ENCODE results near the gene TAP1.
A peak's percentile ranks its signal among the peaks of the same experiment; 100 is the strongest.
"Not testable (repeated sequence)": the region's sequence is repeated elsewhere in the genome, so short reads cannot be mapped to it uniquely, and the experiment has no call there.

Gene TAP1

DNA sequence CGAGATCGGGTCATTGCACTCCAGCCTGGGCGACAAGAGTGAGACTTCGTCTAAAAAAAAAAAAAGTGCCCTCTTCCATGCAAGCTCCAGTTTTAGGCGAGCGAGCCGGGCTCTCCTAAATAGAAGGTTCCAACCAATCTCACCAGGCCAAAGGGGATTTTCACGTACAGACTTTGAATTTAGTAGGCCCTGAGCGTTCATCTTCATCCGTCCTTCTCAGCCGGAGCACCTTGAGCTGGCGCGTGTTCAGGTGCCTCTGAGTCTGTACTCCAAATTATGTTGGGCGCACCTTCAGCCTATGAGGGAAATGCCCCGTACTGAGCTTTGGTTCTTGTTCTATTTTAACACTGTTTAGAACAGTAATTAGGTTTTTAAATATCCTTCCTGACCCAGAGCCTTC, 14.1 kb downstream of the TAP1 start:
- DNase-seq: no peak

DNA sequence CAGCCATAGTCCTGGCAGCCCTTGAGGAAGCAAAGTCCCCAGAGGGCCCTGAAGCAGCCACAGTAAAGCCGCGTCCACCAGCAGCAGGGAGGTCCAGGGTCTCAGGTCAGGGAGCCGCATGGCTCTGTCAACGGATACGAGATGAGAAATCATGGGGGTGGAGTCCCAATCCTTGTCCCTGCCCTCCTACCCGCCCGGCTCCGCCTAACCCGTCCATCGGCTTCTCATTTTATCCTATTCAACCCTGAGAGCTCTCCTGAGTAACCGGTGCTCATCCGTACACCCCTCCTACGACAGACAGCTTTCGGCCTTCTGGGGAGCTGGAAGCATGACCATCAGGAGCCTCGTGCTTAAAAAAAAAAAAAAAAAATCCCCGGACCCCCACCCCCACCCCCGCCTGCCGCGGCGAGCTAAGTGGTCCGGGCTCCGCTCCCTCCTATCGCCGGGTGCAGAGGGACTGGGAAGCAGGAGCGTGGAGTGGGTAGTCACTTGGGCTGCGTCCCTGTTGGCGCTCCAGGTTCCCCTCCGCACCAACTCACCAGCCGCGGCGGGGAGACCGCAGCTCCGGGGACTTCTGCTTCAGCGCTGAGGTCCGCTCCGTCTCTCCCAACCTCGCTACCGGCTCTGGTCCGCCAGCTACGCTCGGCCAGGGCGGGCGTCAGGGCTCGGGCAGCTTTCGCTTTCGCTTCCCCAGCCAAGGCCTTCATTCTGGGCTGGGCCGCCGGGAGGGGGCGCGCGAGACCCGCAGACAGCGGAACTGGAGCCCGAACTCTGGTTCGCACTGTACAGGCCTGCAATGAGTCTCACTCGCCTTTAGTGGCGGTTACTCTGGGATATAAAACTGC, 15.2 kb downstream of the TAP1 start, which contains the start of gene TAP2:
TSS of gene TAP2 (minus strand) at position 626 of the 845 bp plus-strand sequence. CDS start at position 120, 506 bp downstream.
- DNase-seq: peak; percentile 92

DNA sequence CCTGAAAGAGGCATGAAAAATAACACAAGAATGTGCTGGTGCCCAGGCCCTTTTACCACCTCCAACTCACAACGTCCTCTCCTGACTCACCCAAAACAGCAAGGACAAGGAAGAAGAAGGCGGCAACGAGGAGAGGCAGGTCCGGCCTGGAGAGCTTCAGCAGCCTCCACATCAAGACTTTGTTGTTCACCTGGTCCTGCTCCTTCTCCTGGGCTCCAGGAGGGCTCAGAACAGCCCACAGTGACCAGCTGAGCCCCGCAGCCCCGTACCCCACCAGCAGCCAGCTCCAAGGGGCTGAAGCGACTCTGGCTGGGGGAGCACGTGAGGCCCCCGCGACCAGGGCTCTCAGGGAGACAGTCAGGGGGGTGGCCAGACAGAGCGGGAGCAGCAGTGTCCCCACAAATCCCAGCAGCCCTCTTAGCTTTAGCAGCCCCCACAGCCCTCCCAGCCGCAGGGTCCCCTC, 15.8 kb downstream of the TAP1 start:
- no peak for DNase-seq

DNA sequence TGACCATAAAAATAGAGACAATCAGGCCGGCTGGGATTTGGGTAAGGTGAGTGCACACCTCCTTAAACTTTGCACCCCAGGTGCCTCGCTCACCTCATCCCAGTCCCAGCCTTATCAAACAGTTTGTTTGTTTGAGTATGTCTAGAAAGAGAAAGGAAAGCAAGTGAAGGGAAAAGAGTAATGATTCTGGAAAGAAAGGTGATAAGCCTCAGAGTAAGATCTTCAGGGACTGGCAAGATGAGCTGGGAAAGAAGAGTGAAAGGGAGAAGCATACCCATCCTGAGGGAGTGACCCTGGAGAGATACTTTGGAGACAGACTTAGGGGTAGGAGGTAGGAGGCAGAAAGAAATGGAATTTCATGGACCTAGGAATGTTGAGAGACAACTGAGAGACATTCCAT, 16.6 kb downstream of the TAP1 start:
- no peak for DNase-seq

DNA sequence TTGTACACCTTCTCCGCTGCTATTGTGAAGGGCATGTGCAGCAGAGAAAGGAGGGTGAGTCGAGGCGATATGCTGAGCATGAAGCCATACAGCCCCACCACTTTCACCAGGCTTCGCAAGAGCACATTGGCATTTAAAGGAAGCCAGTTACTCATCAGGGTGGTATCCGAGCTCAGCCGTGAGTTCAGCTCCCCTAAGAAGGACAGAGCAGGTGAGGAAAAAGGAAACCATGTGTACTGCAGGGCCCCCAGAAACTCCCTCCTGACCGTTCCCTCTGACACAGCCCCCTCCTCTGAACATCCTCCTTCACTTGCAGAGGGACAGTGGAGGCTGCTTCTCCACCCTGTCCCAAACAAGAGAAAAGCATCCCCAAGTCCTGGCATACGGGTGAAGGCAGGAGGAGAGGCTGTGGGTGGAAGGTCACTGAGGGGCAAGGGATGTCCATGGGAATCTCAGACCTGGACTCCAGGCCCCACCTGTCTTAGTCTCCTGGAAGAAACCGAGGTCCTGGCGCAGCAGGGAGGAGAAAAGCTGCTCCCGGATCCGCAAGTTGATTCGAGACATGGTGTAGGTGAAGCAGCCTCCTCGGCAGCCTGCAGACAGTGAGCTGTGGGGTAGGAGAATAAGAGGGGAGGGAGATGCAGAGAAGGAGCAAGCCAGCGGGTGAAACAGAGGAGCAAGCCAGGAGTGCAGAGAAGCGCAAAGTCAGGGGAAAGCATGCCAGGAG, 18.2 kb downstream of the TAP1 start:
- DNase-seq: no peak

DNA sequence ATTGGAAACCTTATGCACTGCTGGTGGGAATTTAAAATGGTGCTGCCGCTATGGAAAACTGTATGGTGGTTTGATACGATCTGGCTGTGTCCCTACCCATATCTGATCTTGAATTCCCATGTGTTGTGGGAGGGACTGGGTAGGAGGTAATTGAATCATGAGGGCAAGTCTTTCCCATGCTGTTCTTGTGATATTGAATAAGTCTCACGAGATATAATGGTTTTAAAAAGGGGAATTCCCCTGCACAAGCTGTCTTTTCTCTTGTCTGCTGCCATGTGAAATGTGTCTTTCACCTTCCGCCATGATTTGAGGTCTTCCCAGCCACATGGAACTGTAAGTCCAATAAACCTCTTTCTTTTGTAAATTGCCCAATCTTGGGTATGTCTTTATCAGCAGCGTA, 19.8 kb downstream of the TAP1 start:
- DNase-seq: no peak

DNA sequence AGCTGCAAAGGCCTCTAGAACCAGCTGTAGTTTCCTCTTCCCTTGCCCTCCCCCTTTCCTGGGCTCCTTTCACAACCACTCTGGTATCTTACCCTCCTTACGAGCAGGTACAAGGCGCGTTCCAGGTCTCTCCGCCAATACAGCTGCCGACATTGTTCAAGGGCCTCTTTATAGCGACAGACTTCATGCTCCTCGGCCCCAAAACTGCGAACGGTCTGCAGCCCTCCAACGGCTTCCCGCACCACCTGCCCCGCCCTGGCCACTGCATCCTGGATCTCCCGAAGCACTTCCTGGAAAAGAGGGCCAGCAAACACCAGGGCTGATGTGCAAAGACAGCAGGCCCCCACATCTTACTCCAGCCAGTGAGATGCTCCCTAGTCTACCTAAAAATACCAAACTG, 21.0 kb downstream of the TAP1 start:
- no peak for DNase-seq

DNA sequence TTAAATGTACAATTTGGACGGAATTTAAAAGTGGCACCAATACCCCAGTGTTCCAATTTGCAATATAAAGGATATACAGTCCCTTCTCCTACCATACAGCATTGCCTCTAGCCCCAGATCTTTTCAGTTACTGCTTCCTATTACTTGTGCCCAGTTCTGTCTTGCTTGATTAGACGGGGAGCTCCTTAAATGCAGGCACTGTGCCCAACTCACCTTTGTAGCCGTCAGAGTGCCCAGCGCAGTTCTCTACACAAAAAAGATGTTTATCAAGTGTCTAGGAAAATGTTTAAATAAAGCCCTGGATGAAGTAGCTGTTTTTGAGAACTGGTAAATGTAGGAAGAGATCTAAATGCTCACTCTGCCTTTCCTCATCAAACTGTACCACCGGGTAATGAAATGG, 22.6 kb downstream of the TAP1 start:
- no peak for DNase-seq

DNA sequence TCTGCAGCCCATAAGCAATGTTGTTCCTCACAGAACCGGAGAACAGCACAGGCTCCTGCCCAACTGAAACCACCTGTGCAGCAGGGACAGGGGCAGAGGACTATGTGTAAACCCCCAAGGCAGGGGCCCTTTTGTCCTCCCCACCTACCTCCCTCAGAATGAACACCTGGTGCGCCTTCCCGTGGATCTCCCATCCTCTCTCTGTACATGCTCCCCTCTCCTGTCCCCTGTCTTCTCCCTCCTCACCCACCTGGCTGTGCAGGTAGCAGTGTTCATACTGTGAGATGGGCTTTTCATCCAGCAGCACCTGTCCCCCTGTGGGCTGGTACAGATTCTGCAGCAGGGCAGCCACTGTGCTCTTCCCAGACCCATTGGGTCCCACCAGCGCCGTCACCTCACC, 23.5 kb downstream of the TAP1 start:
- DNase-seq: no peak

DNA sequence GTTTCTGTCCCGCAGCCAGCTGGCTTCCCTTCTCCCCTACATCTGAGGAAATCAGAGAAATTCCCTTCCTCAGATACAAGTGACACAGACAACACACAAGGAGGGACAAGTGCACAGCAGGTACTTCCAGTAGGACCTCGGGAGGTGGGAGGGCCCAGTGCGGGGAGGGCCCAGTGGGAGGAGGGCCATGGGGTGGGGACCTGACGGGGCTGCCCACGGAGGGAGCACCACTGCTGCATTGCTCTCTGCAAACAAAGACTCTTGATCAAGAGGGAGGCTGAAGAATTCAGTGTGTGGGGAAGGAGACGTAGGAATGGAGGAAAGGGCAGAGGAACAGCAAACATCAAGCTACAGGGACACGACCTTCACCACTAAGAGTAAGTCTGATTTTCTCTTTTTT, 24.0 kb downstream of the TAP1 start:
- DNase-seq: no peak

DNA sequence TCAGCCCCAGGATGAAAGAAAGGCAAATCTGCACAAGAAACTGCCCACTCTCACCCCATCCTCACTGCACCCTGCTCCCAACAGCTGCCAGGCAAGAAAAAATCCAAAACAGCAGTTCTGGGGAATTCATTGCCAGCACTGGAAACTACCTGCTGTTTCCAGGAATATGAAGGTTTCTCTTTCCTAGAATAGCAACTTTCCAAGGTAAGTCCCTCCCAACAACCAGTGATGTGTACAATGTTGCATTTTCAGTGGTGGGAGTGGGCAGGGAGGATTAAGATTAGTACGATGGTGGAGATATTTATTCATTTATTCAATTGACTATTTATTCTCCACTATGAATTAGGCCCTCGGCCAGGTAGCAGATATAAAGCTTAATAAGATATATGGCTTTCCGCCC, 26.5 kb downstream of the TAP1 start:
- no peak for DNase-seq

DNA sequence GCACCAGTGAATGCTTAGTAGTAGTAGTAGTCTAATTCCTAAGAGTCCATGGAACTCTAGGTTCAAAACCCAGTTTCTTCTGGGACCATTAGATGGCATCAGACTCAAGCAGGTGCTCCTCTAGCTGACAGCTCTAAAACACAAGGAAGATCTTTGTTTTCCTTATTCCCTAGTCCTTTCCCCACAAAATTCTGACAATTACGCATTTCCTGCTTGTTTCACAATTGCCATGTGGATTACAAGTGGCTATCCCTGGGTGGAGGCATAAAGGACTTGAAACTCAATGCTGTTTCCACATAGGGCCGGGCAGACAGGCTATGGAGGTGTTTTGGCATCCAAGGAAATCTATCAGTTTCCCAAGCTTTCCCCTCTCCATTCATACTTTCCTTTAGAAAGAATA, 27.5 kb downstream of the TAP1 start:
- DNase-seq: peak; percentile 54

DNA sequence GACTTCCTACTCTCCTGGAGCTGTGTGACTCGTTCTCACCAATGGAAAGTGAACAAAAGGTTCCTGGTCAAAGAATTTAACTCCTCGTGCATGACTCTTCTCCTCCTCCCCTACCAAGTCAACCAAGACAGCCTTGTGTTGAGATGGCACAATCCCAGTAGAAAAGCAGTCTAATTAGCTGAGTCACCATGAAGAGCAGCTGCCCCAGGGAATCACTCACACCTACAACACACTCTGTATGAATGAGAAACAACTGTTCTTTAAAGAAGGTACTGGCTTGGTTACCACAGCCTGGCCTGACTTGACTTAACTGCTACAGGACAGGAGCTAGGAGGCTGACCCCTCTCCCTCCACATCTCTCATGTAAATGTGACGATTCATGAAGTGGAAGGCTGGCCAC, 33.8 kb downstream of the TAP1 start:
- peak; percentile 68 for DNase-seq

DNA sequence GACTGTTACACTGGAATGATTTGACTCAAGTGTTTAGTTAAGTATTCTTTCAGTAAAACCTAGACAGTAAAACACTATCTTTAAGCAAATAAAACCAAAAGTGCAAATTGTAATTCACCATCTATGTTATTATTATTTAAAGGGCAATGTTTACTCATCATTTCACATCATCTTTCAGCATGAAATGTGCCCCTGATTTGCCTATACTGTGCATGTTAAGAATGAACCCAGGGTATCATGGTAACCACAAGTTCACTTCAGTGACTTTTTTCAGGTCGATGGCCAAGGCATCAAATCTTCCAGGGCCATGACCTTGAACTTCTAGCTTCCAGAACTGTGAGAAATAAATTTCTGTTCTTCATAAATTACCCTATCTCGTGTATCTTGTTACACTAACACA, 34.6 kb downstream of the TAP1 start:
- DNase-seq: no peak

DNA sequence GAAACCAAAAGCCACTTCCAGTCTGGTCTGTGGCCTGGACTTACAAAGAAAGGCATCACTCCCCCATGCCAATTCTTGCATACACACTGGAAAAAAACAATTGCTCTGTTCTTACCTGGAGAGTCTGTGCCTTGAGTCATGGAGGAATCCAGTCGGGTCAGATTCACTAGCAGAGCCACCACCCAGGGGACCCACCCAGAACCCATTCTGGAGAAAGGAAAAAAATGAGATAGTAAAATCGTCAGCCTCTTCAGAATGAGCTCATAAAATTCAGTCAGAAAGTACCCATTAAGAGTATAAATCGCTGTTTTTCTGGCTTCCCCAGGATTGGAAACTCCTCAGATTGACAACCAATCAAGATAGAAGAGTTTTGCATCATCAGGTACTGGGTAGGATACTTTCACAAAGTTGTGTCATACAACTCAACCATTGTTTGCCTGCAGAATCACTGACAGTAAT, 36.7 kb downstream of the TAP1 start, which contains the start of gene HLA-DOB:
TSS of gene HLA-DOB (minus strand) at position 257 of the 459 bp plus-strand sequence. CDS start at position 206, 51 bp downstream.
- DNase-seq: no peak

DNA sequence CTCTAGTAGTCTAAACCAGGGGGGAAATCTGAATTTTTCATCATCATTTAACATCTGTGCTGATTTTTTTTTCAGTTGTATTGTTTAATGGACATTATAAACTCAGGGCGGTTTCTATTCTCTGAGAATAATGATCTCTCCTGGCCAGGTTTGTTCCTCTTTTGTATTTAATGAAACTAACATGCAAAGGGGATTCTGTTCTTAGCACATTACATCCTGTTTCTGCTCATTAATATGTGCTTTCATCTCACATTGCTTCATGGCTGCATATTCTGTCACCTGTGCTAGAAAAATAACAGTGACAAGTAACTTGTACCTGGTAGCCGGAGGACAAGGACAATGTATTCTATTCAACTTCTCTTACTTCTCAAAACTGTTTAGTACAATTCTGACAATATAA, 37.5 kb downstream of the TAP1 start:
- DNase-seq: no peak

DNA sequence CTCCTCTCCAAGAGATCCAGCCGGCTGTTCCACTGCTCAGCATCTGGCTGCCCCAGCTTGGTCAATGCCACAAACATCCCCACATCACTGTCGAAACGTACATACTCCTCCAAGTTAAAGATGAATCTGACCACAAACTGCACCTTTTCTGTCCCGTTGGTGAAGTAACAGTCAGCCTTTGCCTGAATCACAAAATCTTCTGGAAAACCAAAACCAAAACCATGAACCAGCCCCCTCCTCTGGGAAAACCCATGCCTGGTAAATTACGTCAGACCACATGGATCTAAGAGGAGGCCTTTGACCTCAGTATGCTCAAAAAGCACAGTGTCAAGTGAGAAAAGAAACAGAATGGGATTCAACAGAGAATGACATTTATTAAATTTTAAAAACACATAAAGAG, 38.4 kb downstream of the TAP1 start:
- peak; percentile 51 for DNase-seq

DNA sequence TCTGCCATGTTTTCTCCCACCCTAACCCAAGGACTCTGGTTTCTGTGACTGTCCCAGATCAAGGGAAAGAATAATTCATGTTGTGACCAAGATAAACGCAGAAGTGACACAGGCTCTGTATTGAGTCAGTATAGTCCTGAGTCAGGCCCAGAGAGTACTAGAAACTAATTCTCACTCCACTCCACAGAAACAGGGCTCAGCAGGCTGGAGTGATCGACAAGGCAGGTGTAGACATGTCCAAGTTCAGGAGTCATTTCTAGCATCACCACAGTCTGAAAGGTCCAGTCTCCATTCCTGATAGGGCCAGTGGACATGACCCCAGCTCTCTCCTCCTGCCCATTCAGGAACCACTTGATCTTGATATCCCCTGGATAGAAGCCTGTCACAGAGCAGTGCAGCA, 39.4 kb downstream of the TAP1 start:
- no peak for DNase-seq

DNA sequence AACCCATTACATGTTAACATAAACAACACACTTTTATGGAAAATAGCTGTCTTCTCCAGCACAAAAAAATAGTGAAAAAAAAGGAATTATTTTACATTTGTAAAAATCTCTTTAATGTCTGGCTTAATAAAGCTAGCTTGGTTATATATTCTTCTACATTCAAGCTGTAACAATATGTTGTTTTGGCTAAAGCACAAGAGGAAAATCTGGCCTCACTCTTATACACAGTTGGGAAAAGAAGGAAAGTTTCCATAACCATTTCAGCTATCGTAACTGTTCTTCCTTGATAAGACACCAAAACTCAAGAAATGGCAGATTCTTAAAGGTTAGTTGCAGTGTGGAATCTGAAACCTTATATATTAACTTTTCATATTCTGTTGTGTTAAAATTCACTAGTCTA, 44.3 kb downstream of the TAP1 start:
- DNase-seq: no peak

DNA sequence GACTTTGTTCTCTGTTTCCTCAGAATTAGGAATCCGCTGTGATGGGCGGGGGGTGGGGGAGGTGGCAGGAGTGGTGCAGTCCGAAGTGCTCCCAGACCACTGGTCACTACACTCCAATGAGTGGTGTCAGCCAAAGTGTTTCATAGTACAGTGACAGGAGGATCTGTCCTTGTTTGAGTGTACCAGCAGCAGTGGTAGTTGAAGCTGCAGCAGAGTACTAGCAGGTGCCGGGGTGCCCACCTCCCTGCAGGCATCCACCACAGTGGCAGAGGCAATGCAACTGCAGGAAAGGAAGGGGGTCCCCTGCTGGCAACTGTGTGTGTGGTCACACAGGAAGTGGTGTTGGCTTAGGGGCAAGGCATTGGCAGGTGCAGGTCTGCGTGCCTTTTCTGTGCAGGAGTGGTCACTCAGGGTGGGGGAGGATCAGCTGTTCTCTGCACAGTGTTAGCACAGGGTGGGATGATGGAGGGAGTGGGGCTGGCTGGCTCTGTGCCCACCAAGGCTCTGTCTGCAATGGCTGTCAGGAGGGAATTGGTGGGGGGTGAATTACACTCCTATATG, 46.4 kb downstream of the TAP1 start:
- DNase-seq: no peak

DNA sequence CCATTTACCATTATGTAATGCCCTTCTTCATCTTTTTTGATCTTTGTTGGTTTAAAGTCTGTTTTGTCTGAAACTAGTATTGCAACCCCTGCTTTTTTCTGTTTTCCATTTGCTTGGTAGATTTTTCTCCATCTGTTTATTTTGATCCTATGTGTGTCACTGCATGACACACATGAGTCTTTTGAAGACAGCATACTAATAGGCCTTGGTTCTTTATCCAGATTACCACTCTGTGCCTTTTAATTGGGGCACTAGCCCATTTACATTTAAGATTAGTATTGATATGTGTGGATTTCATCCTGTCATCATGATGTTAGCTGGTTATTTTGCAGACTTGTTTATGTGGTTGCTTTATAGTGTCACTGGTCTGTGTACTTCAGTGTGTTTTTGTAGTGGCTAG, 48.1 kb downstream of the TAP1 start:
- DNase-seq: not testable (repeated sequence)

DNA sequence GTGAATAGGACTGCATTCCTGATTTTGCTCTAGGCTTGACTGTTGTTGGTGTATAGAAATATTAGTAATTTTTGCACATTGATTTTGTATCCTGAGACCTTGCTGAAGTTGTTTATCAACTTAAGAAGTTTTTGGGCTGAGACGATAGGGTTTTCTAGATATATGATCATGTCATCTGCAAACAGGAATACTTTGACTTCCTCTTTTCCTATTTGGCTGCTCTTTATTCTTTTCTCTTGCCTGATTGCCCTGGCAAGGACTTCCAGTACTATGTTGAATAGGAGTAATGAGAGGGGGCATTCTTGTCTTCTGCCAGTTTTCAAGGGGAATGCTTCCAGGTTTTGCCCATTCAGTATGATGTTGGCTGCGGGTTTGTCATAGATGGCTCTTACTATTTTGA, 50.1 kb downstream of the TAP1 start:
- DNase-seq: no peak

DNA sequence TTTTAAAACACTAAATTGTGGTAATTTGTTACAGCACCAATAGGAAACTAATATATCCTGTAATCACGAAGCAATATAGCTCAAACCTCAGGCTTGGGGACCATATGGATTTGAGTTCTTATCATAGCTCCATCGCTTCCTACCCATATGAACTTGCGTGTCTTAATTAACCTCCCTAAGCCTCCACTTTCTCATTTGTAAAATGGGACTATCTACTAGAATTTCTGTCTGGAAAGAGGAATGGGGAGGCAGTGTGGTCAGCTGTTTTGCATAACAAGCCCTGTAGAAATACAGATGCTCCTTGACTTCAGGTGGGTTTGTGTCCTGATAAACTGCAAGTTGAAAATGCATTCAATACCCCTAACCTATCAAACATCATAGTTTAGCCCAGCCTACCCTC, 53.8 kb downstream of the TAP1 start:
- no peak for DNase-seq
